Effector memory CD4-positive, alpha-beta T cell (primary cell): ENCODE measurements around the gene ANKRD66.
"Not testable (repeated sequence)": the region's sequence is repeated elsewhere in the genome, so short reads cannot be mapped to it uniquely, and the experiment has no call there.

ENCODE experiments used
- DNase-seq, 3 donors: peaks; one replicate each; pipeline ENCODE4 v3.0.0-alpha.2; 2020
- H3K27ac ChIP-seq: 2 replicates; pipeline ENCODE4 v1.7.0; 2013; ENCODE audit warnings: mild to moderate bottlenecking, low read length, moderate library complexity; ENCODE audit not compliant: insufficient read depth, poor library complexity, severe bottlenecking
- H3K27me3 ChIP-seq: replicated peaks from 2 replicates; pipeline ENCODE4 v1.7.0; 2013; ENCODE audit warnings: mild to moderate bottlenecking, low read length; ENCODE audit not compliant: insufficient read depth, control insufficient read depth, poor library complexity, severe bottlenecking
- H3K36me3 ChIP-seq: 2 replicates; pipeline ENCODE4 v1.7.0; 2013; ENCODE audit warnings: mild to moderate bottlenecking, low read length, moderate library complexity; ENCODE audit not compliant: control insufficient read depth, insufficient read depth
- H3K4me1 ChIP-seq: 2 replicates; pipeline ENCODE4 v1.7.0; 2013; ENCODE audit warnings: low read length, mild to moderate bottlenecking; ENCODE audit not compliant: control insufficient read depth, insufficient read depth, poor library complexity, severe bottlenecking
- H3K4me3 ChIP-seq: 2 replicates; pipeline ENCODE4 v1.7.0; 2013; ENCODE audit warnings: low read length, low read depth, mild to moderate bottlenecking; ENCODE audit not compliant: insufficient read depth, poor library complexity, severe bottlenecking
- H3K9me3 ChIP-seq: 2 replicates; pipeline ENCODE4 v1.7.0; 2013; ENCODE audit warnings: mild to moderate bottlenecking, low read length, moderate library complexity; ENCODE audit not compliant: control insufficient read depth

ANKRD66 gene

GRCh38 chr6:46733341-46733801 lies 13.4 kb upstream of the ANKRD66 start:
- Histone ChIP-seq H3K36me3 (no peaks in the 10 kb centered on the region), H3K9me3 (no peaks in the 10 kb centered on the region), H3K27ac (no peak overlapping the region), H3K27me3 (peaks cover 13% of the 10 kb centered on the region), H3K4me1 (no peaks in the 10 kb centered on the region), H3K4me3 (no peak overlapping the region)
- DNase-seq: no peak

- no peaks in the 10 kb centered on the region for H3K4me1 ChIP-seq
- H3K27ac ChIP-seq: no peak within 1 kb of the TSS
- no peak for DNase-seq
- H3K4me3 ChIP-seq: no peak within 1 kb of the TSS
- no peaks in the 10 kb centered on the region for H3K36me3 ChIP-seq
- H3K27me3 ChIP-seq: peaks cover 13% of the 10 kb centered on the region
- no peaks in the 10 kb centered on the region for H3K9me3 ChIP-seq
Measured at GRCh38 chr6:46734867-46735719, 11.6 kb upstream of the ANKRD66 start, which contains the start of gene PLA2G7. Gene PLA2G7 (minus strand): TSS chr6:46735375. CDS start chr6:46722891, 12,484 bp downstream.

- Histone ChIP-seq H3K27me3 (peaks cover 13% of the 10 kb centered on the region), H3K4me3 (no peak overlapping the region), H3K4me1 (no peaks in the 10 kb centered on the region), H3K27ac (no peak overlapping the region), H3K36me3 (no peaks in the 10 kb centered on the region), H3K9me3 (no peaks in the 10 kb centered on the region)
- no peak for DNase-seq
Measured at GRCh38 chr6:46735720-46736031, 11.1 kb upstream of the ANKRD66 start.

- H3K27me3 ChIP-seq: peaks cover 13% of the 10 kb centered on the region
- no peaks in the 10 kb centered on the region for H3K4me1 ChIP-seq
- no peak overlapping the region for H3K27ac ChIP-seq
- H3K9me3 ChIP-seq: no peaks in the 10 kb centered on the region
- DNase-seq: no peak
- H3K4me3 ChIP-seq: no peak overlapping the region
- no peaks in the 10 kb centered on the region for H3K36me3 ChIP-seq
Measured at GRCh38 chr6:46736906-46737305, 9.8 kb upstream of the ANKRD66 start.

- H3K4me1 ChIP-seq: no peaks in the 10 kb centered on the region
- H3K27ac ChIP-seq: no peak overlapping the region
- no peak overlapping the region for H3K4me3 ChIP-seq
- DNase-seq: no peak
- H3K9me3 ChIP-seq: no peaks in the 10 kb centered on the region
- H3K36me3 ChIP-seq: no peaks in the 10 kb centered on the region
- no peaks in the 10 kb centered on the region for H3K27me3 ChIP-seq
Measured at GRCh38 chr6:46741482-46741881, 5.3 kb upstream of the ANKRD66 start.

- no peaks in the 10 kb centered on the region for H3K36me3 ChIP-seq
- DNase-seq: no peak
- no peaks in the 10 kb centered on the region for H3K4me1 ChIP-seq
Measured at GRCh38 chr6:46741910-46742309, 4.8 kb upstream of the ANKRD66 start.

GRCh38 chr6:46743425-46744158 lies 3.1 kb upstream of the ANKRD66 start:
- no peak overlapping the region for H3K4me3 ChIP-seq
- no peaks in the 10 kb centered on the region for H3K27me3 ChIP-seq

More at GRCh38 chr6:46741910-46742309, 4.8 kb upstream of the ANKRD66 start:
- no peak overlapping the region for H3K27ac ChIP-seq
- no peak overlapping the region for H3K4me3 ChIP-seq
- no peaks in the 10 kb centered on the region for H3K9me3 ChIP-seq
- H3K27me3 ChIP-seq: no peaks in the 10 kb centered on the region

GRCh38 chr6:46744159-46744725 lies 2.5 kb upstream of the ANKRD66 start:
- H3K9me3 ChIP-seq, H3K27me3 ChIP-seq, H3K4me1 ChIP-seq, H3K4me3 ChIP-seq, DNase-seq, H3K27ac ChIP-seq, H3K36me3 ChIP-seq: not testable (repeated sequence)

More at GRCh38 chr6:46743425-46744158, 3.1 kb upstream of the ANKRD66 start:
- H3K27ac ChIP-seq: no peak overlapping the region
- no peaks in the 10 kb centered on the region for H3K9me3 ChIP-seq
- no peaks in the 10 kb centered on the region for H3K4me1 ChIP-seq
- H3K36me3 ChIP-seq: no peaks in the 10 kb centered on the region
- no peak for DNase-seq

- Histone ChIP-seq H3K36me3 (no peaks in the 10 kb centered on the region), H3K4me1 (no peaks in the 10 kb centered on the region), H3K4me3 (no peak overlapping the region), H3K27me3 (no peaks in the 10 kb centered on the region), H3K27ac (no peak overlapping the region), H3K9me3 (no peaks in the 10 kb centered on the region)
- no peak for DNase-seq
Measured at GRCh38 chr6:46745973-46746372, 760 bp upstream of the ANKRD66 start.
